Measurements from ENCODE around the gene TMBIM4.
"Not testable (repeated sequence)": the region's sequence is repeated elsewhere in the genome, so short reads cannot be mapped to it uniquely, and the experiment has no call there.

The TMBIM4 gene, protein sequence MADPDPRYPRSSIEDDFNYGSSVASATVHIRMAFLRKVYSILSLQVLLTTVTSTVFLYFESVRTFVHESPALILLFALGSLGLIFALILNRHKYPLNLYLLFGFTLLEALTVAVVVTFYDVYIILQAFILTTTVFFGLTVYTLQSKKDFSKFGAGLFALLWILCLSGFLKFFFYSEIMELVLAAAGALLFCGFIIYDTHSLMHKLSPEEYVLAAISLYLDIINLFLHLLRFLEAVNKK

GRCh38 chr12:66169221-66170170, at the start of gene TMBIM4:
TSS of gene TMBIM4 (minus strand) at chr12:66169996. CDS start at chr12:66169951, 45 bp downstream.
- peak within 1 kb of the TSS; percentile 69 for H3K4me3 ChIP-seq (ENCODE audit: control insufficient read depth, low read depth, low read length)
- TF ChIP-seq CTCF (conservative IDR thresholded peaks at IDR 0.05; ENCODE audit: control insufficient read depth, insufficient read depth, low read depth, low read length), result peak; percentile 33
- DNase-seq (ENCODE audit: low read depth), result peak; percentile 95

DNA sequence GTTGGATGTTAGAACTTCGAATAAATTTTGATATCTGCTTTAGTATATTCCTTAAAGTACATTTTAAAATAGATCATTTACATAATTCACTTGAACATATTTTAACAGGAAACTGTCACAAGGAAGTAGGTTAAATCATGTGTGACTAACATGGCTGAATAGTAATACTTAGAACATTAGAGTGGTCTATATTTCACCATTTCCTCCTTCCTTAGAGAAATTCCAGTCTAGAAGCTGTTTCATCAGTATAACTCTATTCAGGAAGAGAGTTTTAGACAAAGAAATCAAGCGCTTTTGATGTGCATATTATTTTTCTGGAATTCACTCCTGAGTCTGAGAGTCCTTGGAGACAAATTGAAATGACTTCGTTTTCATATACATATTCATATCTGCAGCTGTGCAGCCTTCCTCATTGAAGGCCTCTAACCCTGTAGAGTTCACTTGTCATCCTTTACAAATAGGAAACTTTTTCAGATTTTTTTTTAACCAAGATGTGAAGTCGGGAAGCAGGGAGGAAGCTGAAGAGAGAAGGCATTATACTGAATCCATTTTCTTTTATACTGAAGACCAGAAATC, 47.6 kb upstream of the TMBIM4 start:
- no peak for TF ChIP-seq CTCF (conservative IDR thresholded peaks at IDR 0.05; ENCODE audit: control insufficient read depth, insufficient read depth, low read depth, low read length)
- no peak overlapping the region for H3K4me3 ChIP-seq (ENCODE audit: control insufficient read depth, low read depth, low read length)
- no peak for DNase-seq (ENCODE audit: low read depth)

GRCh38 chr12:66213011-66213410, 43.2 kb upstream of the TMBIM4 start:
- H3K4me3 ChIP-seq (ENCODE audit: control insufficient read depth, low read depth, low read length); DNase-seq (ENCODE audit: low read depth): not testable (repeated sequence)

- DNase-seq (ENCODE audit: low read depth); H3K4me3 ChIP-seq (ENCODE audit: control insufficient read depth, low read depth, low read length): not testable (repeated sequence)
Measured at GRCh38 chr12:66211573-66211972, 41.8 kb upstream of the TMBIM4 start.

DNA sequence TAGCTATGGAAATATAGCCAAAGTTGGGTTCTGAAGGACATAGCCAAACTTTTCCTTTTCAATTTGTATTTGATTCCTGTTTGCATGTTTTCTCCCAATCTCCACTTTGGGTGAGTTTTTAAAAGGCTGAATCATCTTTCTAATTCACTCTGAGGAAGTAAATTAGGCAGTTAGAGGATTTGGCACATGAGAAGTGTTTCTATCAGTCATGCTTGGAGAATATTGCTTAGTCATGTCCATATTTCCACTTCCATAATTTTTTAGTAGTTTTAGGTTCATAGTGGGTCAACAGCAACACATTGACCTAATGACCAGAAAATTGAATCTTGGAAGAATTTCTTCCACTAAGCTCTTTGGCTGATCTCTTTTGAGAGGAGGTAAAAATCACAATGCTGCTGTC, 41.0 kb upstream of the TMBIM4 start:
- DNase-seq (ENCODE audit: low read depth), result peak; percentile 56
- no peak for TF ChIP-seq CTCF (conservative IDR thresholded peaks at IDR 0.05; ENCODE audit: control insufficient read depth, insufficient read depth, low read depth, low read length)
- H3K4me3 ChIP-seq (ENCODE audit: control insufficient read depth, low read depth, low read length), result no peak overlapping the region

GRCh38 chr12:66206141-66206540, 36.3 kb upstream of the TMBIM4 start:
- H3K4me3 ChIP-seq (ENCODE audit: control insufficient read depth, low read depth, low read length), result no peak overlapping the region
- no peak for DNase-seq (ENCODE audit: low read depth)
- no peak for TF ChIP-seq CTCF (conservative IDR thresholded peaks at IDR 0.05; ENCODE audit: control insufficient read depth, insufficient read depth, low read depth, low read length)

GRCh38 chr12:66203820-66204219, 34.0 kb upstream of the TMBIM4 start:
- H3K4me3 ChIP-seq (ENCODE audit: control insufficient read depth, low read depth, low read length), result no peak overlapping the region
- TF ChIP-seq CTCF (conservative IDR thresholded peaks at IDR 0.05; ENCODE audit: control insufficient read depth, insufficient read depth, low read depth, low read length), result no peak
- DNase-seq (ENCODE audit: low read depth), result no peak

Measured in fibroblast of mammary gland (primary cell).